Colonic mucosa (tissue), 4 donors: Measurements from ENCODE around the gene CRYBA2. TPM values are rescaled to one million over a fixed set of nuclear protein-coding genes. Genes with fewer than 3 reads are reported as not detected.

Source experiments
- DNase-seq: peaks from one replicate; pipeline ENCODE4 v3.0.0-alpha.2; 2020
- H3K27ac ChIP-seq: fragments of 200-600 bp; one replicate; pipeline ENCODE4 v1.8.0; 2021
- H3K27me3 ChIP-seq: fragments of 200-600 bp; one replicate; pipeline ENCODE4 v1.8.0; 2021
- H3K36me3 ChIP-seq: fragments of 200-600 bp; one replicate; pipeline ENCODE4 v1.8.0; 2021
- H3K4me1 ChIP-seq: fragments of 200-600 bp; one replicate; pipeline ENCODE4 v1.8.0; 2021; ENCODE audit warnings: mild to moderate bottlenecking
- H3K4me3 ChIP-seq: fragments of 200-600 bp; one replicate; pipeline ENCODE4 v1.8.0; 2021
- H3K9ac ChIP-seq, 2 donors: one replicate each; pipeline ENCODE4 v1.7.0; 2013; ENCODE audit warnings: control low read depth in 2 of 2, low read depth in 2 of 2, low read length in 2 of 2
- H3K9me3 ChIP-seq: fragments of 200-600 bp; one replicate; pipeline ENCODE4 v1.8.0; 2021
- CTCF ChIP-seq: fragments of 200-600 bp; IDR thresholded peaks from one replicate; pipeline ENCODE4 v1.8.0; 2022; ENCODE audit warnings: antibody characterized with exemption, mild to moderate bottlenecking
- intact Hi-C: fragments of 100-400 bp; cut with DNase I; formaldehyde crosslinking; loops from one replicate; pipeline ENCODE4 v1.14.1; 2022
- total RNA-seq, 2 donors: library from RNA; stranded (reverse); fragmentation: NEBNext Ultra II Directional in 1 of 2; extraction: Animal tissue kit (Norgen Biotek cat#: 25700) in 1 of 2; gene quantifications; one replicate each; pipeline ENCODE4 v1.2.1, GENCODE V29; 2021
- donor health status: healthy.
- donor health status: DM: no; HTN: no; CAD: no.
- donor health status: DM: no; HTN: no; CAD: no.

Gene CRYBA2
- total RNA-seq, 2 donors from 2014 or later: 3.4 to 5.5 TPM

GRCh38 chr2:219030177-219030940, 37.1 kb upstream of the CRYBA2 start:
- no peak overlapping the region for H3K27ac ChIP-seq
- H3K27me3 ChIP-seq: no peaks in the 10 kb centered on the region
- intact Hi-C loops: no loop called here
- no peaks in the 10 kb centered on the region for H3K36me3 ChIP-seq
- H3K9ac ChIP-seq: no peak overlapping the region
- no peak for TF ChIP-seq CTCF
- H3K4me3 ChIP-seq: no peak overlapping the region
- no peaks in the 10 kb centered on the region for H3K9me3 ChIP-seq
- H3K4me1 ChIP-seq: no peaks in the 10 kb centered on the region
- no peak for DNase-seq

- Histone ChIP-seq H3K27me3 (no peaks in the 10 kb centered on the region), H3K9me3 (no peaks in the 10 kb centered on the region), H3K4me3 (no peak overlapping the region), H3K27ac (no peak overlapping the region), H3K9ac (no peak overlapping the region), H3K36me3 (no peaks in the 10 kb centered on the region), H3K4me1 (no peaks in the 10 kb centered on the region)
- DNase-seq: peak; percentile 89
- peak; percentile 99 for TF ChIP-seq CTCF
- intact Hi-C loops: loop anchor here (5.0 kb wide), 1 partner anchor 128 kb away; no protein-coding TSS in a partner anchor
Observed at GRCh38 chr2:219029829-219030165, 36.6 kb upstream of the CRYBA2 start.

- no peak for DNase-seq
- no peak overlapping the region for H3K27ac ChIP-seq
- no peak for TF ChIP-seq CTCF
- H3K4me1 ChIP-seq: no peaks in the 10 kb centered on the region
- intact Hi-C loops: loop anchor here (5.0 kb wide), 1 partner anchor 128 kb away; no protein-coding TSS in a partner anchor
- H3K9me3 ChIP-seq: no peaks in the 10 kb centered on the region
- H3K9ac ChIP-seq: no peak overlapping the region
- no peak overlapping the region for H3K4me3 ChIP-seq
- no peaks in the 10 kb centered on the region for H3K27me3 ChIP-seq
- no peaks in the 10 kb centered on the region for H3K36me3 ChIP-seq
Observed at GRCh38 chr2:219028996-219029828, 36.0 kb upstream of the CRYBA2 start.

GRCh38 chr2:219028141-219028540, 34.9 kb upstream of the CRYBA2 start:
- Histone ChIP-seq H3K4me1 (no peaks in the 10 kb centered on the region), H3K27me3 (no peaks in the 10 kb centered on the region), H3K4me3 (no peak overlapping the region), H3K9ac (no peak overlapping the region), H3K27ac (no peak overlapping the region), H3K9me3 (no peaks in the 10 kb centered on the region), H3K36me3 (no peaks in the 10 kb centered on the region)
- intact Hi-C loops: loop anchor here (5.0 kb wide), 1 partner anchor 129 kb away; no protein-coding TSS in a partner anchor
- no peak for TF ChIP-seq CTCF
- no peak for DNase-seq

GRCh38 chr2:219027511-219028055, 34.4 kb upstream of the CRYBA2 start:
- Histone ChIP-seq H3K9ac (no peak overlapping the region), H3K4me1 (no peaks in the 10 kb centered on the region), H3K4me3 (no peak overlapping the region), H3K27me3 (no peaks in the 10 kb centered on the region), H3K9me3 (no peaks in the 10 kb centered on the region), H3K36me3 (no peaks in the 10 kb centered on the region), H3K27ac (no peak overlapping the region)
- TF ChIP-seq CTCF: no peak
- intact Hi-C loops: loop anchor here (5.0 kb wide), 1 partner anchor 130 kb away; no protein-coding TSS in a partner anchor
- DNase-seq: no peak
